Bronchial epithelial cell (primary cell): Measurements from ENCODE around the gene IFT88. TPM values are rescaled to one million over a fixed set of nuclear protein-coding genes. Genes with fewer than 3 reads are reported as not detected.

ENCODE experiments used
- DNase-seq: peaks from one replicate; pipeline ENCODE4 v3.0.0-alpha.2; 2010; ENCODE audit warnings: low read depth
- FAIRE-seq: peaks from 2 replicates; lab custom pipeline; 2011; peaks lifted over from hg19 to GRCh38; lab: Jason Lieb, UNC
- H3K27me3 ChIP-seq: 2 replicates; pipeline ENCODE4 v1.5.1; 2011; ENCODE audit warnings: low read length; ENCODE audit not compliant: control insufficient read depth, insufficient read depth
- H3K36me3 ChIP-seq: 2 replicates; pipeline ENCODE4 v1.5.1; 2011; ENCODE audit warnings: low read length; ENCODE audit not compliant: control insufficient read depth, insufficient read depth
- H3K4me3 ChIP-seq: 2 replicates; pipeline ENCODE4 v1.5.1; 2011; ENCODE audit warnings: mild to moderate bottlenecking, low read depth, low read length, control low read depth
- CTCF ChIP-seq: IDR thresholded peaks from 2 replicates; pipeline ENCODE4 v1.5.1; 2011; ENCODE audit warnings: mild to moderate bottlenecking, moderate library complexity, low read length, control low read depth, inconsistent platforms; ENCODE audit not compliant: insufficient read depth, severe bottlenecking
- total RNA-seq: library from RNA; depleted of rRNA; stranded (reverse); fragments of >200 nt; gene quantifications from 2 replicates; pipeline ENCODE4 v1.2.1, GENCODE V29; 2014

Gene IFT88
- total RNA-seq, 1 donor from 2014 or later = 4.5 TPM

- no peak overlapping the region for H3K4me3 ChIP-seq
- no peak for TF ChIP-seq CTCF
- FAIRE-seq = no peak
Observed at GRCh38 chr13:20699715-20700114, 132.8 kb downstream of the IFT88 start.

GRCh38 chr13:20700288-20700687 is 133.3 kb downstream of the IFT88 start:
- peaks cover 1% of the 10 kb centered on the region for H3K27me3 ChIP-seq
- DNase-seq = no peak
- FAIRE-seq = no peak
- H3K4me3 ChIP-seq = no peak overlapping the region
- no peaks in the 10 kb centered on the region for H3K36me3 ChIP-seq
- TF ChIP-seq CTCF = no peak

More at GRCh38 chr13:20699715-20700114, 132.8 kb downstream of the IFT88 start:
- Histone ChIP-seq H3K36me3 (no peaks in the 10 kb centered on the region), H3K27me3 (no peaks in the 10 kb centered on the region)
- DNase-seq = no peak

- H3K4me3 ChIP-seq = no peak overlapping the region
- no peak for TF ChIP-seq CTCF
- FAIRE-seq = no peak
- no peaks in the 10 kb centered on the region for H3K36me3 ChIP-seq
- peaks cover 1% of the 10 kb centered on the region for H3K27me3 ChIP-seq
- no peak for DNase-seq
Observed at GRCh38 chr13:20701461-20701860, 134.5 kb downstream of the IFT88 start.

- H3K27me3 ChIP-seq = peaks cover 1% of the 10 kb centered on the region
- FAIRE-seq (no peak), DNase-seq (peak; percentile 12)
- H3K36me3 ChIP-seq = no peaks in the 10 kb centered on the region
- peak overlapping the region; percentile 56 for H3K4me3 ChIP-seq
- no peak for TF ChIP-seq CTCF
Observed at GRCh38 chr13:20702530-20702914, 135.6 kb downstream of the IFT88 start.

GRCh38 chr13:20702915-20703779 is 136.2 kb downstream of the IFT88 start, which contains the start of gene IL17D:
IL17D (plus strand) TSS chr13:20703699; CDS start chr13:20704002, 303 bp downstream.
- Histone ChIP-seq H3K4me3 (peak within 1 kb of the TSS; percentile 56), H3K36me3 (no peaks in the 10 kb centered on the region), H3K27me3 (peaks cover 1% of the 10 kb centered on the region)
- no peak for DNase-seq
- FAIRE-seq = no peak
- TF ChIP-seq CTCF = no peak
